Sigmoid colon (tissue), 7 donors: ENCODE results near the gene TP53I3. TPM values are rescaled to one million over a fixed set of nuclear protein-coding genes. Genes with fewer than 3 reads are reported as not detected.

Source experiments
- DNase-seq: peaks from one replicate; pipeline ENCODE4 v3.0.0-alpha.2; 2019
- H3K27ac ChIP-seq, 4 donors: fragments of 200-600 bp; sonication (generic); one replicate each; pipeline ENCODE4 v1.5.1; 2016 to 2019; ENCODE audit warnings: mild to moderate bottlenecking in 1 of 4
- H3K27me3 ChIP-seq, 3 donors: fragments of 200-600 bp; sonication (generic); one replicate each; pipeline ENCODE4 v1.5.1; 2019; ENCODE audit warnings: mild to moderate bottlenecking in 1 of 3
- H3K36me3 ChIP-seq, 4 donors: fragments of 200-600 bp; sonication (generic); one replicate each; pipeline ENCODE4 v1.5.1; 2016 to 2019
- H3K4me1 ChIP-seq, 4 donors: fragments of 200-600 bp; sonication (generic); one replicate each; pipeline ENCODE4 v1.5.1; 2017 to 2019
- H3K4me3 ChIP-seq, 4 donors: fragments of 200-600 bp; sonication (generic); one replicate each; pipeline ENCODE4 v1.5.1; 2017 to 2019; ENCODE audit warnings: mild to moderate bottlenecking in 2 of 4, moderate library complexity in 1 of 4
- H3K9me3 ChIP-seq, 4 donors: fragments of 200-600 bp in 3 of 4; sonication (generic) in 3 of 4; one replicate each; pipeline versions ENCODE4 v1.5.1 to v1.6.1; 2013 to 2019
- CTCF ChIP-seq, 4 experiments: fragments of 450-650 bp in 3 of 4; fragments of 200-600 bp in 1 of 4; IDR thresholded peaks; one replicate each; pipeline ENCODE4 v1.5.1; 2016 to 2019; ENCODE audit warnings: antibody characterized with exemption in 4 of 4, mild to moderate bottlenecking in 3 of 4, moderate library complexity in 2 of 4
- EP300 ChIP-seq, 4 donors: sonication (generic); formaldehyde crosslinking; IDR thresholded peaks; one replicate each; pipeline ENCODE4 v1.6.1; 2017; ENCODE audit warnings: antibody characterized with exemption in 4 of 4
- POLR2A ChIP-seq, 2 donors: fragments of 450-650 bp; IDR thresholded peaks; one replicate each; pipeline ENCODE4 v1.6.1; 2016; ENCODE audit warnings: antibody characterized with exemption in 2 of 2, mild to moderate bottlenecking in 2 of 2, moderate library complexity in 2 of 2
- POLR2AphosphoS5 ChIP-seq, 4 donors: sonication (generic); formaldehyde crosslinking; IDR thresholded peaks; one replicate each; pipeline ENCODE4 v1.6.1; 2017; ENCODE audit warnings: antibody characterized with exemption in 4 of 4
- WGBS, 2 donors: extraction: QIAGEN DNeasy Blood & Tissue Kit; methylation state at CpG; one replicate each; pipeline ENCODE4 v1.1.7; 2013; 5-methylcytosine and 5-hydroxymethylcytosine counted together
- intact Hi-C: fragments of 100-400 bp; cut with DNase I; formaldehyde crosslinking; loops from one replicate; pipeline ENCODE4 v1.15.1; 2023
- polyA plus RNA-seq, 3 donors: library from polyadenylated mRNA; stranded (reverse); fragments of 200-250 nt; gene quantifications; one replicate each; pipeline ENCODE4 v1.2.3, GENCODE V29; 2013
- total RNA-seq, 4 donors: library from RNA; depleted of rRNA; stranded (reverse); fragments of >200 nt; gene quantifications; one replicate each; pipeline ENCODE4 v1.1.0, GENCODE V29; 2016
- donor health status: healthy with polysubstance abuse.
- donor health status: Bipolar disorder and iron deficiency.
- donor health status: healthy.

The TP53I3 gene
- total and polyA plus RNA-seq, 7 donors: 3.6 to 144 (median 27.7) TPM

- no peaks in the 10 kb centered on the region for H3K27me3 ChIP-seq
- TF ChIP-seq POLR2AphosphoS5 (IDR thresholded peaks at IDR 0.05) (peak; percentile 70 to 90 (median 88)), CTCF (IDR thresholded peaks at IDR 0.05) (no peak), EP300 (IDR thresholded peaks at IDR 0.05) (peak in 1 of 4 donors; percentile 70), POLR2A (IDR thresholded peaks at IDR 0.05) (peak; percentile 44 to 56)
- no peaks in the 10 kb centered on the region for H3K9me3 ChIP-seq
- intact Hi-C loops: loop anchor here (2.0 to 5.0 kb wide), 5 partner anchors 29 to 416 kb away; partner anchors contain the start of genes ATAD2B, FAM228B, NCOA1 and PFN4
- peak within 1 kb of the TSS; percentile 52 to 88 (median 66) for H3K4me3 ChIP-seq
- WGBS, 2 donors: 0 to 1% methylated on average over 64 of the region's 64 CpGs
- DNase-seq: peak; percentile 99
- peak within 1 kb of the TSS; percentile 91 to 96 (median 92) for H3K27ac ChIP-seq
- peaks cover 0 to 48% (median 6%) of the 10 kb centered on the region in 4 donors for H3K36me3 ChIP-seq
- peaks cover 0 to 22% (median 20%) of the 10 kb centered on the region in 4 donors for H3K4me1 ChIP-seq
Observed at GRCh38 chr2:24075915-24076848, 8.5 kb downstream of the TP53I3 start, which contains the start of gene SF3B6. SF3B6 (minus strand) TSS chr2:24076326; CDS start chr2:24076229, 97 bp downstream.

GRCh38 chr2:24075259-24075658, 9.4 kb downstream of the TP53I3 start:
- intact Hi-C loops: loop anchor here (5.0 kb wide), 1 partner anchor 417 kb away; the partner anchor contains the start of gene NCOA1
- Histone ChIP-seq H3K4me3 (peak overlapping the region in 3 of 4 donors; percentile 52 to 88 (median 69)), H3K4me1 (peaks cover 0 to 22% (median 20%) of the 10 kb centered on the region in 4 donors), H3K36me3 (peaks cover 0 to 48% (median 6%) of the 10 kb centered on the region in 4 donors), H3K9me3 (no peaks in the 10 kb centered on the region), H3K27me3 (no peaks in the 10 kb centered on the region), H3K27ac (peak overlapping the region; percentile 91 to 96 (median 92))
- no peak for DNase-seq
- TF ChIP-seq POLR2AphosphoS5 (IDR thresholded peaks at IDR 0.05) (no peak), CTCF (IDR thresholded peaks at IDR 0.05) (no peak), POLR2A (IDR thresholded peaks at IDR 0.05) (no peak), EP300 (IDR thresholded peaks at IDR 0.05) (no peak)
- 66 to 68% methylated on average over 5 of the region's 5 CpGs for WGBS, 2 donors

- intact Hi-C loops: no loop called here
- peaks cover 0 to 22% (median 20%) of the 10 kb centered on the region in 4 donors for H3K4me1 ChIP-seq
- no peak overlapping the region for H3K27ac ChIP-seq
- WGBS, 2 donors: 91 to 92% methylated on average over 6 of the region's 6 CpGs
- TF ChIP-seq CTCF (IDR thresholded peaks at IDR 0.05) (no peak), POLR2A (IDR thresholded peaks at IDR 0.05) (no peak), POLR2AphosphoS5 (IDR thresholded peaks at IDR 0.05) (no peak), EP300 (IDR thresholded peaks at IDR 0.05) (no peak)
- H3K9me3 ChIP-seq: no peaks in the 10 kb centered on the region
- no peaks in the 10 kb centered on the region for H3K27me3 ChIP-seq
- H3K4me3 ChIP-seq: no peak overlapping the region
- peaks cover 0 to 54% (median 6%) of the 10 kb centered on the region in 4 donors for H3K36me3 ChIP-seq
- no peak for DNase-seq
Observed at GRCh38 chr2:24073816-24074215, 10.8 kb downstream of the TP53I3 start.

GRCh38 chr2:24072259-24072658, 12.4 kb downstream of the TP53I3 start:
- no peak overlapping the region for H3K27ac ChIP-seq
- WGBS, 2 donors: 89 to 95% methylated on average over 4 of the region's 4 CpGs
- no peak overlapping the region for H3K4me3 ChIP-seq
- TF ChIP-seq CTCF (IDR thresholded peaks at IDR 0.05): no peak
- no peak for TF ChIP-seq POLR2AphosphoS5 (IDR thresholded peaks at IDR 0.05)
- TF ChIP-seq POLR2A (IDR thresholded peaks at IDR 0.05): no peak
- TF ChIP-seq EP300 (IDR thresholded peaks at IDR 0.05): no peak
- no peaks in the 10 kb centered on the region for H3K27me3 ChIP-seq
- no peak for DNase-seq
- H3K36me3 ChIP-seq: peaks cover 3 to 70% (median 9%) of the 10 kb centered on the region in 4 donors
- H3K9me3 ChIP-seq: no peaks in the 10 kb centered on the region
- intact Hi-C loops: no loop called here
- peaks cover 0 to 15% (median 13%) of the 10 kb centered on the region in 4 donors for H3K4me1 ChIP-seq
